ENCODE measurements around the gene RPL37A.

Gene RPL37A

DNA sequence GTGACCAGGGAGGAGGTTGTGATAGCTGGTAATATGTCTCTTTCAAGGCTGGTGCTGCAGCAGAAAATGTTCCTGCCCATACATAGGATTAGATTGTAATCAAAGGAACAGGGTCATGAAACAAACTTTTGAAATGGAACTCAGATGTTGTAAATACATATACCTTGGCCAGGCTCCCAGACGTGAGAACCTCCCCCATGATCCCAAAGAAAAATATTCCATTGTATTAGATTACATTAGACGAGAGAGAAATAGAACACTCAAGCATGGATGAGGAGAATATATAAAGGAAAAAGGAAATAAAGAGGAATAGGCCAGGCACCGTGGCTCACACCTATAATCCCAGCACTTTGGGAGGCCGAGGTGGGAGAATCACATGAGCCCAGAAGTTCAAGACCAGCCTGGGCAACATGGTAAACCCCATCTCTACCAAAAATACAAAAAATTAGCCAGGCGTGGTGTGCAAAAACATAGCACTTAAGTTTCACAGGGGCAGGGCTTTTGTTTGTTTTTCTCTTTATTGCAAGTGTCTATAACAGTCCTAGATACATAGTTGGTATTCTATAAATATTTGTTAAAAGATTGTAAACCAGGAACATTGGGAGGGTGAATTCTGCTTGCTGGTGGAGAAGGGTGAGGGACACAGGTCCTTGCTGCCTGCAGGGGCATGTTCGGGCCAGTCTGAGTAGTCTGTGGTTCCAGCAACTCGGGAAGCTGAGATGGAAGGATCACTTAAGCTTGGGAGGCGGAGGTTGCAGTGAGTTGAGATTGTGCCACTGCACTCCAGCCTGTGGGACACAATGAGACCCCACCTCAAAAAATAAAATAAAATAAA is 52.8 kb downstream of the RPL37A start:
- peak; percentile 41 for DNase-seq

GRCh38 chr2:216553093-216553478 is 54.4 kb downstream of the RPL37A start:
- DNase-seq: peak; percentile 70

All from EL (cell line).